IMR-90 (cell line): Measurements from ENCODE around the gene GPLD1.

Source experiments
- CHD1 ChIP-seq: IDR thresholded peaks from 2 replicates; pipeline ENCODE4 v1.6.1; 2012; ENCODE audit warnings: low read depth, low read length, improper control_type of control experiment
- MXI1 ChIP-seq: IDR thresholded peaks from 2 replicates; pipeline ENCODE4 v1.6.1; 2012; ENCODE audit warnings: low read depth, mild to moderate bottlenecking, low read length, moderate library complexity, borderline replicate concordance
- POLR2A ChIP-seq: IDR thresholded peaks from 2 replicates; pipeline ENCODE4 v1.6.1; 2012; ENCODE audit warnings: mild to moderate bottlenecking, low read depth, low read length

GRCh38 chr6:24506814-24507520, 17.6 kb upstream of the GPLD1 start:
- TF ChIP-seq MXI1: no peak
- no peak for TF ChIP-seq POLR2A
- no peak for TF ChIP-seq CHD1
